K562 (cell line): Measurements from ENCODE around the gene YES1. TPM values are rescaled to one million over a fixed set of nuclear protein-coding genes. Genes with fewer than 3 reads are reported as not detected.

ENCODE experiments used
- ATAC-seq: fragments of 200-7000 bp; cut with Tn5 transposase; 3 replicates; pipeline ENCODE4 v1.9.1; 2020; ENCODE audit warnings: moderate library complexity
- BruUV-seq: library from RNA; stranded (reverse); fragments of 400-500 nt; replicated peaks from 2 replicates; lab custom pipeline; 2021; lab: Mats Ljungman, UMichigan
- CTCF ChIA-PET: fragments of 300-600 bp; formaldehyde crosslinking; extraction: SDS; loops from one replicate; lab custom pipeline; 2021; ENCODE audit warnings: low intra/inter-chr PET ratio; lab: Yijun Ruan, JAX
- POLR2A ChIA-PET: fragments of 300-600, 350-650 bp; sonication (Branson Sonifier 250); formaldehyde crosslinking; extraction: SDS; loops from one replicate; lab custom pipeline; 2021; ENCODE audit warnings: antibody characterized with exemption, inconsistent platforms; lab: Yijun Ruan, JAX
- DNase-seq, 4 experiments: peaks; one replicate each; pipeline versions ENCODE4 v3.0.0 to v3.0.0-alpha.2; 2011 to 2018; ENCODE audit warnings: low spot score in 3 of 4, mixed read lengths in 3 of 4; ENCODE audit errors: extremely low read depth in 1 of 4
- FAIRE-seq: peaks from 2 replicates; lab custom pipeline; 2011; peaks lifted over from hg19 to GRCh38; lab: Jason Lieb, UNC
- H2AFZ ChIP-seq: 2 replicates; pipeline ENCODE4 v1.6.0; 2011; ENCODE audit warnings: low read depth, low read length, control low read depth, inconsistent platforms
- H3K27ac ChIP-seq: fragments of 200-600 bp; 3 replicates; pipeline ENCODE4 v1.8.0; 2011; ENCODE audit warnings: low read depth, mild to moderate bottlenecking, control low read depth, inconsistent platforms, low read length, moderate library complexity, mixed read lengths; ENCODE audit errors: extremely low read depth
- H3K27me3 ChIP-seq, 2 experiments: fragments of 300-600 bp in 1 of 2; 2 replicates in 1 of 2; 3 replicates in 1 of 2; pipeline versions ENCODE4 v1.6.0 to v1.8.0; 2011; ENCODE audit warnings: inconsistent platforms in 2 of 2, low read length in 2 of 2, mild to moderate bottlenecking in 1 of 2, mixed read lengths in 1 of 2, moderate library complexity in 1 of 2; ENCODE audit not compliant: control insufficient read depth in 2 of 2, insufficient read depth in 2 of 2
- H3K36me3 ChIP-seq: fragments of 300-600 bp; 3 replicates; pipeline ENCODE4 v1.8.0; 2011; ENCODE audit warnings: mild to moderate bottlenecking, low read length, inconsistent platforms; ENCODE audit not compliant: control insufficient read depth, insufficient read depth
- H3K4me1 ChIP-seq, 2 experiments: fragments of 200-600 bp in 1 of 2; replicated peaks in 1 of 2; 2 replicates in 1 of 2; 3 replicates in 1 of 2; pipeline versions ENCODE4 v1.5.1 to v1.8.0; 2011; ENCODE audit warnings: inconsistent platforms in 2 of 2, low read length in 2 of 2, mild to moderate bottlenecking in 1 of 2, mixed read lengths in 1 of 2, moderate library complexity in 1 of 2; ENCODE audit not compliant: control insufficient read depth in 2 of 2, insufficient read depth in 2 of 2
- H3K4me2 ChIP-seq: 2 replicates; pipeline ENCODE4 v1.6.1; 2011; ENCODE audit warnings: low read length, control low read depth, inconsistent platforms, mixed read lengths; ENCODE audit not compliant: insufficient read depth
- H3K4me3 ChIP-seq: fragments of 200-600 bp; sonication (generic), shearing (Covaris generic); 2 replicates; pipeline ENCODE4 v1.5.1; 2016; ENCODE audit warnings: control low read depth, inconsistent platforms
- H3K79me2 ChIP-seq: fragments of 200-600 bp; 3 replicates; pipeline ENCODE4 v1.8.0; 2011; ENCODE audit warnings: low read length, inconsistent platforms; ENCODE audit not compliant: control insufficient read depth, insufficient read depth
- H3K9ac ChIP-seq, 2 experiments: 2 replicates each; pipeline versions ENCODE4 v1.6.0 to v1.6.1; 2011; ENCODE audit warnings: low read depth in 2 of 2, low read length in 2 of 2, control low read depth in 1 of 2, inconsistent platforms in 1 of 2, mild to moderate bottlenecking in 1 of 2, mixed read lengths in 1 of 2; ENCODE audit not compliant: insufficient read depth in 1 of 2
- H3K9me1 ChIP-seq: one replicate; pipeline ENCODE4 v1.6.0; 2011; ENCODE audit warnings: inconsistent platforms, mild to moderate bottlenecking, low read length, moderate library complexity; ENCODE audit not compliant: control insufficient read depth, insufficient read depth
- H3K9me3 ChIP-seq: replicated peaks from 2 replicates; pipeline ENCODE4 v1.5.1; 2011; ENCODE audit warnings: low read depth, low read length, inconsistent platforms; ENCODE audit not compliant: control insufficient read depth, insufficient read depth
- H4K20me1 ChIP-seq: replicated peaks from 2 replicates; pipeline ENCODE4 v1.6.1; 2011; ENCODE audit warnings: low read length, inconsistent platforms, mixed read lengths; ENCODE audit not compliant: control insufficient read depth, insufficient read depth
- ATF3 ChIP-seq, 2 experiments: fragments of 450-650 bp in 1 of 2; sonication (generic) in 1 of 2; formaldehyde crosslinking in 1 of 2; IDR thresholded peaks in 1 of 2; conservative IDR thresholded peaks in 1 of 2; 2 replicates each; pipeline versions ENCODE4 v1.6.1 to v1.8.1; 2016 to 2023; ENCODE audit warnings: mild to moderate bottlenecking in 2 of 2, moderate library complexity in 2 of 2, inconsistent platforms in 1 of 2, missing genetic modification reagents in 1 of 2
- ILF3 ChIP-seq: fragments of 450-650 bp; IDR thresholded peaks from 2 replicates; pipeline ENCODE4 v1.6.1; 2018; ENCODE audit warnings: antibody characterized with exemption, mild to moderate bottlenecking, moderate library complexity, borderline replicate concordance
- IRF9 ChIP-seq: fragments of 450-650 bp; IDR thresholded peaks from 2 replicates; pipeline ENCODE4 v1.6.1; 2016; ENCODE audit warnings: missing biosample characterization, missing genetic modification characterization
- JUND ChIP-seq, 2 experiments: IDR thresholded peaks; 2 replicates in 1 of 2; 3 replicates in 1 of 2; pipeline ENCODE4 v1.6.1; 2011; ENCODE audit warnings: borderline replicate concordance in 2 of 2, low read depth in 2 of 2, low read length in 2 of 2, improper control_type of control experiment in 1 of 2, missing biosample characterization in 1 of 2, missing genetic modification characterization in 1 of 2, missing genetic modification reagents in 1 of 2
- KHSRP ChIP-seq: fragments of 450-650 bp; IDR thresholded peaks from 2 replicates; pipeline ENCODE4 v1.6.1; 2017
- NCOA2 ChIP-seq, 2 experiments: fragments of 450-650 bp; IDR thresholded peaks; 2 replicates each; pipeline ENCODE4 v1.6.1; 2018; ENCODE audit warnings: mild to moderate bottlenecking in 2 of 2, moderate library complexity in 1 of 2; ENCODE audit not compliant: partially characterized antibody in 2 of 2
- NFIX ChIP-seq: fragments of 250-450 bp; sonication (Bioruptor Pico); IDR thresholded peaks from 2 replicates; pipeline ENCODE4 v1.4.0; 2020; ENCODE audit warnings: low read depth, mild to moderate bottlenecking, moderate library complexity
- NFYB ChIP-seq: IDR thresholded peaks from 2 replicates; pipeline ENCODE4 v1.6.1; 2011; ENCODE audit warnings: mild to moderate bottlenecking, moderate library complexity; ENCODE audit not compliant: insufficient read length; ENCODE audit errors: extremely low read depth
- RAD21 ChIP-seq, 2 experiments: fragments of 250-450 bp in 1 of 2; fragments of 450-650 bp in 1 of 2; sonication (Bioruptor Pico) in 1 of 2; formaldehyde crosslinking in 1 of 2; IDR thresholded peaks in 1 of 2; conservative IDR thresholded peaks in 1 of 2; 2 replicates each; pipeline versions ENCODE4 v1.4.0 to v1.8.0; 2020 to 2022; ENCODE audit warnings: mild to moderate bottlenecking in 2 of 2, moderate library complexity in 1 of 2
- SRSF1 ChIP-seq: fragments of 200-400 bp; formaldehyde crosslinking; IDR thresholded peaks from 2 replicates; pipeline ENCODE4 v1.6.1; 2017; ENCODE audit warnings: mild to moderate bottlenecking, low read depth, low read length, moderate library complexity
- U2AF2 ChIP-seq: fragments of 200-400 bp; formaldehyde crosslinking; optimal IDR thresholded peaks from 2 replicates; pipeline ENCODE3; 2017; ENCODE audit warnings: low read depth, mild to moderate bottlenecking, low read length
- ZBTB5 ChIP-seq: fragments of 450-650 bp; IDR thresholded peaks from 2 replicates; pipeline ENCODE4 v1.6.1; 2017; ENCODE audit warnings: antibody characterized with exemption
- ZNF512 ChIP-seq: IDR thresholded peaks from 2 replicates; pipeline ENCODE4 v1.6.1; 2016; ENCODE audit warnings: missing genetic modification characterization, missing compliant biosample characterization
- WGBS: fragments of 100-300 bp; shearing (Covaris generic); methylation state at CpG from one replicate; pipeline ENCODE4 v1.1.6; 2016; ENCODE audit warnings: low coverage, mixed read lengths; ENCODE audit not compliant: insufficient coverage; ENCODE audit errors: missing lambda C conversion rate; 5-methylcytosine and 5-hydroxymethylcytosine counted together
- in situ Hi-C: fragments of 300-500 bp; cut with MboI; formaldehyde crosslinking; loops from 4 replicates; pipeline ENCODE4 v1.15.0; 2018; ENCODE audit warnings: inconsistent platforms, mixed read lengths
- intact Hi-C: fragments of 100-400 bp; cut with micrococcal nuclease; formaldehyde crosslinking; loops from 2 replicates; pipeline ENCODE4 v1.14.2; 2022
- polyA plus RNA-seq, 8 experiments: library from polyadenylated mRNA; depleted of rRNA in 4 of 8; stranded (reverse) in 5 of 8; unstranded in 3 of 8; fragments of >200 nt; fragmentation: Nextera tagmentation in 2 of 8; fragmentation: Illumina TruSeq in 1 of 8; extraction: Ambion mirVana in 2 of 8; extraction: Trizol in 1 of 8; gene quantifications; 2 replicates each; pipeline versions ENCODE4 v1.2.1 to v1.2.3, GENCODE V29; 2011 to 2014; ENCODE audit warnings: inconsistent platforms in 1 of 8, missing spikeins in 1 of 8
- total RNA-seq, 7 experiments: library from RNA; depleted of rRNA in 6 of 7; stranded (reverse); fragments of >200 nt in 6 of 7; fragmentation: Illumina TruSeq in 2 of 7; extraction: Trizol in 2 of 7; gene quantifications; 2 replicates each; pipeline versions ENCODE4 v1.2.1 to v1.2.3, GENCODE V29; 2011 to 2021; ENCODE audit warnings: low replicate concordance in 1 of 7

YES1 gene
- total and polyA plus RNA-seq, 9 of the 15 experiments (the other 6 are each of a cell fraction or from before 2014, with no cell fraction given) = 37.2 to 115 (median 77.7) TPM

- no peak overlapping the region for H3K4me3 ChIP-seq
- H3K9me1 ChIP-seq = no peaks in the 10 kb centered on the region
- H3K9ac ChIP-seq = no peak overlapping the region
- intact Hi-C loops = no loop called here
- in situ Hi-C loops = no loop called here
- ATAC-seq = peak; percentile 10; the same call in 1 of the 3 replicates
- DNase-seq = peak in 1 of 4 experiments; percentile 43
- ChIA-PET CTCF (no interaction called here), POLR2A (interaction anchor here (4.4 kb wide), 1 partner anchor 13 kb away, joined by 37 read pairs; no protein-coding TSS in a partner anchor)
- peak overlapping the region; percentile 80 for H2AFZ ChIP-seq
- BruUV-seq = no TSS peak
- H3K79me2 ChIP-seq = 0 out of 3 replicates have a peak, but pooled peaks cover 10% of the 10 kb centered on the region
- no peaks in the 10 kb centered on the region for H3K36me3 ChIP-seq
- H3K27ac ChIP-seq = peak overlapping the region; percentile 47; the same call in 1 of the 3 replicates
- WGBS = 52% methylated on average over 4 of the region's 6 CpGs
- H3K4me1 ChIP-seq = peaks cover 17 to 25% of the 10 kb centered on the region in 2 experiments
- H4K20me1 ChIP-seq = no peaks in the 10 kb centered on the region
- no peak for FAIRE-seq
- H3K9me3 ChIP-seq = no peaks in the 10 kb centered on the region
- H3K27me3 ChIP-seq = no peaks in the 10 kb centered on the region
- no peak overlapping the region for H3K4me2 ChIP-seq
- TF ChIP-seq RAD21 (CRISPR knock-in tag; conservative IDR thresholded peaks at IDR 0.05 in 1 of 2, IDR thresholded peaks at IDR 0.05 in 1 of 2) = peak in 1 of 2 experiments; percentile 9; a peak in 1 of 4 replicates
- TF ChIP-seq JUND (IDR thresholded peaks at IDR 0.05; ENCODE audit: borderline replicate concordance, low read depth, low read length) = 0 out of 2 replicates have a peak, but pooled peaks have one; percentile 8
- TF ChIP-seq JUND (tag; IDR thresholded peaks at IDR 0.05; ENCODE audit: borderline replicate concordance, low read depth, low read length) = no peak
- TF ChIP-seq ZNF512 (tag) = peak; percentile 96
- TF ChIP-seq NCOA2 (IDR thresholded peaks at IDR 0.05; ENCODE audit: partially characterized antibody in 2 of 2) = no peak
- TF ChIP-seq SRSF1 = no peak
- no peak for TF ChIP-seq U2AF2
- peak; percentile 28 for TF ChIP-seq ATF3 (IDR thresholded peaks at IDR 0.05)
- no peak for TF ChIP-seq ATF3 (CRISPR knock-in tag; conservative IDR thresholded peaks at IDR 0.05)
- no peak for TF ChIP-seq NFYB
- no peak for TF ChIP-seq NFIX (CRISPR knock-in tag)
- TF ChIP-seq ILF3 = no peak
- TF ChIP-seq KHSRP = no peak
- 0 out of 2 replicates have a peak, but pooled peaks have one; percentile 3 for TF ChIP-seq IRF9 (tag)
- TF ChIP-seq ZBTB5 = no peak
These were observed 15.1 kb upstream of the YES1 start for GRCh38 chr18:827093-827677.
